ENCODE results near the gene FAIM2.

Gene FAIM2

GRCh38 chr12:49903700-49904423 is at the start of gene FAIM2:
Gene FAIM2, minus strand, starts transcription at chr12:49903900. Its CDS starts 108 bp downstream, at chr12:49903792.
- peak in 1 of 2 donors; percentile 26 for DNase-seq (ENCODE audit: low read depth in 1 of 2, low spot score in 1 of 2)

GRCh38 chr12:49953151-49953550 is 49.5 kb upstream of the FAIM2 start:
- DNase-seq (ENCODE audit: low read depth in 1 of 2, low spot score in 1 of 2), result no peak

DNA sequence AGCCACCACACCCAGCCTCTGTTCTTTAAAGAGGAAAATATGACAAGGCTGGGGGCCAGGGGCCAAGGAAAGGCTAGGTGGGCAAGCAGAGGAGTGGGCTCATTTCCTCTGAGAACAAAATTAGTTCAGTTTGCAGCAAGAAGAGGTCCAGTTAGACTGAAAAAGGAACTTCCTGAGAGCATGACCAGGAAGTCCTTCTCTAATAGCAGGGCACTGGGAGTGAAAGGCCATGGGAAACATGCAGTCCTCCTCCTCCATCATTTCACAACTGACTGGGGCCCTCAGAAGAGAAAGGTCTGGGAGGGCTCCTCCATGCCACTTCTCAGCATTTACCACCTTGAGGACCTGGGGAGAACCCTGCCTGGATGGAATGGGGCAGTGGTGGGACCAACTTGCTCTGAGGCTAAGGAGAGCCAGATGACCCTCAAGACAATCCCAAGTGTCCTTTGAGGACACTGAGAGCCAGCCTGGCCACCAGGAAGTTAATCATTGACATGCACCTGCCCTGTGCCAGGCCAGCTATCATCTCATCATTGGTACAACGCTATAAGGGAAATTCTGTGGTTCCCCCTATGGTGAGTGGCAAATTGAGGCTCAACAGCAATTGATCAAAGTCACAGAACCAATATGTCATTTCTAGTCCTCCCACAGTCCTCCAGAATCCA is 48.8 kb upstream of the FAIM2 start:
- DNase-seq (ENCODE audit: low read depth in 1 of 2, low spot score in 1 of 2), result no peak

- no peak for DNase-seq (ENCODE audit: low read depth in 1 of 2, low spot score in 1 of 2)
These were observed 47.9 kb upstream of the FAIM2 start for GRCh38 chr12:49951411-49952240.

DNA sequence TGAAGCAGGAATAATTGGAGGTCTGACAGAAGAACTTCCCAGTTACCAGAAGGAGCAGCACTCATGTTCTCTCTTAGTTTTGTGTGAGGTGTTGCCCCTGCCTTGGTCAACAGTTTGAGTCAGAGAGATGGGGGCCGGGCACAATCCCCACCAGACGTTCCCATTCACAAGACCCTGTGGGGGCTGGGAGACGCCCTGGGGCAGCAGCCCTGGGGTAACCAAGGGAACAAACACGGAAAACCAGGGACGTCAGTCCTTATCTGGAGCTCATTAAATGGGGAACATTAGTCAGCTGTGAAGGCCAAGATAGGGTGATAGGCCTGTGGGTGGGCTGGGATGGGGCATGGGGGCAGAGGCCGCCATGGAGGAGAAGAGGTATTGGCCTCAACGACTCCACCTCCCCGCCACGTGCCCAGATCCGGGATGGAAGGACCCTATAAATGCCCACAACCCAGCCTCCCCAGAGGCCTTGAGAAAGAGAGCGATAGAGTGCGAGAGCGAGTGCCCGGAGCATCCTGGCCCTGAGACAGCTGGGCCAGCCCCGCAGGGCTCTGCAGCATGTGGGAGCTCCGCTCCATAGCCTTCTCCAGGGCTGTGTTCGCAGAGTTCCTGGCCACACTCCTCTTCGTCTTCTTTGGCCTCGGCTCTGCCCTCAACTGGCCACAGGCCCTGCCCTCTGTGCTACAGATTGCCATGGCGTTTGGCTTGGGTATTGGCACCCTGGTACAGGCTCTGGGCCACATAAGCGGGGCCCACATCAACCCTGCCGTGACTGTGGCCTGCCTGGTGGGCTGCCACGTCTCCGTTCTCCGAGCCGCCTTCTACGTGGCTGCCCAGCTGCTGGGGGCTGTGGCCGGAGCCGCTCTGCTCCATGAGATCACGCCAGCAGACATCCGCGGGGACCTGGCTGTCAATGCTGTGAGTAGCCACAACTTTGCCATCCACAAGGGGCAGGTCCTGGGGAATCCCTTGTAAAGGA is 46.9 kb upstream of the FAIM2 start, which contains the start of gene AQP2:
Gene AQP2 (plus strand): TSS at position 465 of the 979 bp plus-strand sequence. CDS start 94 bp downstream, at position 559.
- no peak for DNase-seq (ENCODE audit: low read depth in 1 of 2, low spot score in 1 of 2)

- no peak for DNase-seq (ENCODE audit: low read depth in 1 of 2, low spot score in 1 of 2)
These were observed 46.2 kb upstream of the FAIM2 start for GRCh38 chr12:49949866-49950265.

GRCh38 chr12:49948866-49949845 is 45.5 kb upstream of the FAIM2 start:
- no peak for DNase-seq (ENCODE audit: low read depth in 1 of 2, low spot score in 1 of 2)

- DNase-seq (ENCODE audit: low read depth in 1 of 2, low spot score in 1 of 2), result no peak
These were observed 44.0 kb upstream of the FAIM2 start for GRCh38 chr12:49947593-49948226.

- no peak for DNase-seq (ENCODE audit: low read depth in 1 of 2, low spot score in 1 of 2)
These were observed 42.8 kb upstream of the FAIM2 start for GRCh38 chr12:49946497-49946896.

DNA sequence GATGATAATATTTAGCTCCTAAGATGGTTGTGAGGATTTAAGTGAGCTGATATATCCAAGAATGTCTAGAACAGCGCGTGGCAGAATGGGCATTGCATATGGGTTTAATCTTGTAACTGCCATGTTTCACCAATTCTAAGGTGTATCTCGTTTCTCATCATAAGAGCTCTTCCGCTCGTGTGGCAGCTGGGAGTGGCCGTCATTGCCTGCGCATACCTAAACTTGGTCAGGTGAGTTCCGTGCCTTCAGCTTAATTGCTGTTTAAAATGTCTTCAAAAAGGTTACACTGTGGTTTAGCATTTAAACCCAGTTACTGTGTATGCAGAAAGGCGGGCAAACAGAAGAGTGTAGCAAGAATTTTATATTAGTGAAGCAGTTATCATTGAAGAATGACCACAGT is 42.4 kb upstream of the FAIM2 start:
- DNase-seq (ENCODE audit: low read depth in 1 of 2, low spot score in 1 of 2), result no peak

DNA sequence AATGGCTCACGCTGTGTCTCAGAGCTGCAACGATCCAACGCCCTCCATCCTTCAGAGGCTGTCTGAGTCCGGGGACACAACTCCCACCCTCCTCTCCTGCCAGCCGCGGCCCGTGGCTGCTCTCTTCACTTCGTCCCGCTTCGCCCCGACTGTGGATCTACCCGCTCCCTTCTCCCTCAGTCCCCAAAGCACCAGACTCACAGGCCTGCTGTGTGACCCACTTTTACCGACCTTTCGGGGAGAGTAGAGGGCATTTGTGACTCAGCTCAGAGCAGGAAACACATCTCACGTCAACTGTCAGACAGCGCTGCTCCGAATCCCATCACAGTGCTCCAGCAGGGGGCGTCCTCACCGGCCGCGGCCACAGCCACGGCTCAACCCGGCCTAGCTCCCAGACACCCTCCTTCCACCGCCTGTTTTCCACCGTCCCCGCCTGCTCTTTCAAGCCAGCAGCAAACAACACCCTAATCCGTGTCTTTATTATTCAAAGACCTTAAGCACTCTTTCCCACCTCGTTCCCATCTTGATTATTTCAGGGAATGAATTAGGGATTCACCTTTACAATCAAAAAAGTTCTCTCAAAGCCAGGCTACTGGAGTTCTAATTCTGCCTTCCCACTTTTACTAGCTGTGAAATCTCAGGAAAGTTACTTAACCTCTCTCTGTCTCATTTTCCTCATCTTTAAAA is 41.8 kb upstream of the FAIM2 start:
- peak; percentile 69 to 79 for DNase-seq (ENCODE audit: low read depth in 1 of 2, low spot score in 1 of 2)

GRCh38 chr12:49944718-49945117 is 41.0 kb upstream of the FAIM2 start:
- no peak for DNase-seq (ENCODE audit: low read depth in 1 of 2, low spot score in 1 of 2)

- no peak for DNase-seq (ENCODE audit: low read depth in 1 of 2, low spot score in 1 of 2)
These were observed 40.3 kb upstream of the FAIM2 start for GRCh38 chr12:49944046-49944445.

DNA sequence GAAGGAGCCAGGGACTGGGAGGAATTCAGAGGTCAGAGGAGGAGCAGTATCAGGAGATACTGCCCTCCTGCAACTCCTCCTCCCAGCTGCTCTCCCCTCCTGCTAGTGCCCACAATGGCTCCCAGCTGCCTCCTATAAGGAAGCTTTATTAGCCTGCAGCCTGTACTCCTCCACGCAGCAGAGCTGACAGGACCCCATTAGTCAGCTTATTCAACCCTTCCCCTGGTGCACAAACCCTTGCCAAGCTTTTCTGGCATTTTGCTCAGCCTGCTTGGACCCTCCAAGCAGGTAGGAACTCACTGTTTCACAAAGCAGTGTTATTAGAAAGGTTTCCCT is 39.9 kb upstream of the FAIM2 start:
- no peak for DNase-seq (ENCODE audit: low read depth in 1 of 2, low spot score in 1 of 2)

DNA sequence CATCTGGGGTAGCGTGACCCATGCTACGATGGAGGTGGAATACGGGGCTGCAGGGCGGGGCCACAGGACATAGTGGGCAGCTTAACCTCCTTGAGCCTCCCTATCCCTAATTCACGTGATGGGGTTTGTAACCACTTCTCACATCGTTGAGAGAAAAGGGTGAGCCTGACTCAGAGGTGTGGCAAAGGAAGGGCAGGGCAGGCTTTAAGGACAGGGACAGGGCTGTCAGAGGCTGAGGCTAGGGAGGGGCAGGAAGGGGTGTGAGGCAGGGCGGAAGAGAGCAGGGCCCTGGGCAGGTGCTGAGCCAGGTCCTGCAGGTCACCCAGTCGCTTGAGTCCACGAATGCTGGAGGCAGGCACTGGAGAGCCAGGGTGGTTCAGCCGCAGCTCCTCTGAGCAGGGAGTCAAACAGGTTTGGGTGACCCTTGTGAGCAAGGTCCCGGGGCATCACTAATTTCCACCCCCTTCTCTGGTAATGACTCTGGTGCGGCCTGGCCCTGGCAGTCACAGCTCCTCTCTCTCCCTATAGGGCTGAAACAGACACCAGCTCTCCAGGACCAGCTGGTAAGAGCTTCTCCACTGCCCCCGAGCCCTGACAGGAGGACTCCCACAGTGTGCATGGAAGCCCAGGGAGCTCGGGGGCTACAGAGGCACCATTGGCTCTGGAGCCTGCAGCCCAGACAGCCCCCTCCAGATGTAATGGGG is 39.4 kb upstream of the FAIM2 start:
- no peak for DNase-seq (ENCODE audit: low read depth in 1 of 2, low spot score in 1 of 2)

GRCh38 chr12:49942512-49942893 is 38.8 kb upstream of the FAIM2 start:
- DNase-seq (ENCODE audit: low read depth in 1 of 2, low spot score in 1 of 2), result no peak

- DNase-seq (ENCODE audit: low read depth in 1 of 2, low spot score in 1 of 2), result no peak
These were observed 38.1 kb upstream of the FAIM2 start for GRCh38 chr12:49941556-49942511.

Data from stimulated activated CD4-positive, alpha-beta T cell treated with anti-CD3 and anti-CD28 coated beads, Interleukin-15, amount 100 ng/mL, for 1 hour (primary cell).